Measurements from ENCODE around the gene SUPT4H1.

SUPT4H1 gene

GRCh38 chr17:58310511-58311428, 41.2 kb downstream of the SUPT4H1 start:
- TF ChIP-seq CTCF (IDR thresholded peaks at IDR 0.05; ENCODE audit: insufficient read depth, low read length, missing control alignments) = no peak
- no peak for DNase-seq (ENCODE audit: low read depth, low spot score)
- ChIA-PET POLR2A (no interaction called here), CTCF (interaction anchor here (0.9 kb wide), 1 partner anchor 107 kb away, joined by 3 read pairs; no protein-coding TSS in a partner anchor)
- H3K4me3 ChIP-seq (ENCODE audit: low read depth, low read length) = no peak overlapping the region

- ChIA-PET CTCF (interaction anchor here (3.0 kb wide), 1 partner anchor 8 kb away, joined by 20 read pairs; no protein-coding TSS in a partner anchor), POLR2A (no interaction called here)
- no peak overlapping the region for H3K4me3 ChIP-seq (ENCODE audit: low read depth, low read length)
Observed at GRCh38 chr17:58309918-58310259, 42.1 kb downstream of the SUPT4H1 start.

GRCh38 chr17:58308985-58309917, 42.8 kb downstream of the SUPT4H1 start:
- no peak for DNase-seq (ENCODE audit: low read depth, low spot score)
- ChIA-PET CTCF (interaction anchor here (3.0 kb wide), 1 partner anchor 9 kb away, joined by 20 read pairs; no protein-coding TSS in a partner anchor), POLR2A (no interaction called here)
- TF ChIP-seq CTCF (IDR thresholded peaks at IDR 0.05; ENCODE audit: insufficient read depth, low read length, missing control alignments) = no peak
- no peak overlapping the region for H3K4me3 ChIP-seq (ENCODE audit: low read depth, low read length)

More at GRCh38 chr17:58309918-58310259, 42.1 kb downstream of the SUPT4H1 start:
- DNase-seq (ENCODE audit: low read depth, low spot score) = no peak
- no peak for TF ChIP-seq CTCF (IDR thresholded peaks at IDR 0.05; ENCODE audit: insufficient read depth, low read length, missing control alignments)

- H3K4me3 ChIP-seq (ENCODE audit: low read depth, low read length) = no peak overlapping the region
- TF ChIP-seq CTCF (IDR thresholded peaks at IDR 0.05; ENCODE audit: insufficient read depth, low read length, missing control alignments) = peak; percentile 45
- POLR2A ChIA-PET = no interaction called here
- DNase-seq (ENCODE audit: low read depth, low spot score) = no peak
- CTCF ChIA-PET = interaction anchor here (1.9 to 3.0 kb wide), 2 partner anchors 9 to 140 kb away, joined by 5 to 20 read pairs; no protein-coding TSS in a partner anchor
Observed at GRCh38 chr17:58308173-58308984, 43.6 kb downstream of the SUPT4H1 start.

GRCh38 chr17:58307468-58308172, 44.4 kb downstream of the SUPT4H1 start:
- POLR2A ChIA-PET = no interaction called here
- CTCF ChIA-PET = interaction anchor here (0.9 to 3.0 kb wide), 5 partner anchors 10 to 141 kb away, joined by 3 to 20 read pairs (median 3); partner anchors contain the start of genes RNF43 and SUPT4H1
- DNase-seq (ENCODE audit: low read depth, low spot score) = no peak
- TF ChIP-seq CTCF (IDR thresholded peaks at IDR 0.05; ENCODE audit: insufficient read depth, low read length, missing control alignments) = no peak
- H3K4me3 ChIP-seq (ENCODE audit: low read depth, low read length) = no peak overlapping the region

Data from AG04449 (cell line).